MM.1S (cell line): ENCODE results near the gene TMEFF2.

Experiments
- EZH2 ChIP-seq: fragments of 300-600 bp; sonication (generic); optimal IDR thresholded peaks from 2 replicates; pipeline ENCODE3; 2017; ENCODE audit warnings: low read depth, mild to moderate bottlenecking, antibody characterized with exemption, low read length, mixed read lengths
- EZH2phosphoT487 ChIP-seq: fragments of 300-600 bp; sonication (generic); IDR thresholded peaks from 2 replicates; pipeline ENCODE4 v1.6.1; 2018; ENCODE audit warnings: antibody characterized with exemption, low read length
- TF ChIP-seq, protein P1 (sequence below): fragments of 300-600 bp; sonication (generic); IDR thresholded peaks from 2 replicates; pipeline ENCODE4 v1.5.1; 2016; ENCODE audit warnings: antibody characterized with exemption, low read length, mixed read lengths

DNA sequence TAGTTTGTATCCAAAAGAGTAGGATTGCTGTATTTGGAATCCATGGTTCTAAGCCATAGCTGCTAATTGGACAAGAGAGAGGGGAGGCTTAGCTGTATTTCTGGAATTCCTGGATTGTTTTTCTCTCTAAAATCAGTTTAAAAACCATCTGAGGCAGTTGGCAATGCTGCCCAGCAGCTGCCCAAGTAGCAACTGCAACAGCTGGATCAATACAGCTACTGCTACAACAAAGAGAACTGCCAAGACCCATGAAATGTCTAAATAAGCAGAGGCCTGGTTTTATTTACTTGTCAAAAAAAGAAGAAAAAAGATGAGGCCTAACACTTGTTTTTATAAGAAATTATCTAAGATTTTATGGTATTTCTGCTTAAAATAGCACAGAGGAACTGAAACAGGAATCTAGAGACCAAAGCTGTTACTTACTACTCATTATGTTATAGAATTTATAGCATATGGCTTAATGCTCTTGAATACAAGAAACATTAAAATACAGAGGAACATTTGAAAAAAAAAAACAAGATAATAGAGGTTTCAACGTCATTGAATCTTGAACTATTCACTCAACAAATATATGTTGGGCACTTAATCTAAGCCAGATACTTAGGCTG is 39.1 kb downstream of the TMEFF2 start:
- TF ChIP-seq EZH2phosphoT487 (no peak), EZH2 (no peak)
- TF ChIP-seq, protein P1, sequence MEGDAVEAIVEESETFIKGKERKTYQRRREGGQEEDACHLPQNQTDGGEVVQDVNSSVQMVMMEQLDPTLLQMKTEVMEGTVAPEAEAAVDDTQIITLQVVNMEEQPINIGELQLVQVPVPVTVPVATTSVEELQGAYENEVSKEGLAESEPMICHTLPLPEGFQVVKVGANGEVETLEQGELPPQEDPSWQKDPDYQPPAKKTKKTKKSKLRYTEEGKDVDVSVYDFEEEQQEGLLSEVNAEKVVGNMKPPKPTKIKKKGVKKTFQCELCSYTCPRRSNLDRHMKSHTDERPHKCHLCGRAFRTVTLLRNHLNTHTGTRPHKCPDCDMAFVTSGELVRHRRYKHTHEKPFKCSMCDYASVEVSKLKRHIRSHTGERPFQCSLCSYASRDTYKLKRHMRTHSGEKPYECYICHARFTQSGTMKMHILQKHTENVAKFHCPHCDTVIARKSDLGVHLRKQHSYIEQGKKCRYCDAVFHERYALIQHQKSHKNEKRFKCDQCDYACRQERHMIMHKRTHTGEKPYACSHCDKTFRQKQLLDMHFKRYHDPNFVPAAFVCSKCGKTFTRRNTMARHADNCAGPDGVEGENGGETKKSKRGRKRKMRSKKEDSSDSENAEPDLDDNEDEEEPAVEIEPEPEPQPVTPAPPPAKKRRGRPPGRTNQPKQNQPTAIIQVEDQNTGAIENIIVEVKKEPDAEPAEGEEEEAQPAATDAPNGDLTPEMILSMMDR, result no peak
